ENCODE measurements around the gene FOXO1.

DNA sequence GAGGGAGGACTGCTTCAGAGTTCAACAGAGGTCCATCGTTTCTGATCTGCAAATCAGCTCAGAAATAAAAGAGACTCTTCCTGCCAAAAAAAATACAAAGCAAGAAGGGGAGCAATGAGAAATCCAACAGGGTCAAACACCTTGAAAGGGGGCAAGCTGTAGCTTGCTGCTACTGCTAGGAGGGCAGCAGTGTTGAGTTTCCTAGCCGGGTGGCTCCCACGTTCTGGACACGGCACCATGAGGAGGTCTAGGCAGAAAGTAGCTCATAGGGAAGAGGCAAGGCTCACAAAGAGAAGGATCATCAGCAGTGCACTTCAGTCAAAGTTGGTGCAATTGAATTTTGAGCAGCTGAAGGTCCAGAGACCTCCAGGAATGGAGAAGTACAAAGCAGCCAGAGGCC, 75.3 kb downstream of the FOXO1 start:
- TF ChIP-seq, protein P1, sequence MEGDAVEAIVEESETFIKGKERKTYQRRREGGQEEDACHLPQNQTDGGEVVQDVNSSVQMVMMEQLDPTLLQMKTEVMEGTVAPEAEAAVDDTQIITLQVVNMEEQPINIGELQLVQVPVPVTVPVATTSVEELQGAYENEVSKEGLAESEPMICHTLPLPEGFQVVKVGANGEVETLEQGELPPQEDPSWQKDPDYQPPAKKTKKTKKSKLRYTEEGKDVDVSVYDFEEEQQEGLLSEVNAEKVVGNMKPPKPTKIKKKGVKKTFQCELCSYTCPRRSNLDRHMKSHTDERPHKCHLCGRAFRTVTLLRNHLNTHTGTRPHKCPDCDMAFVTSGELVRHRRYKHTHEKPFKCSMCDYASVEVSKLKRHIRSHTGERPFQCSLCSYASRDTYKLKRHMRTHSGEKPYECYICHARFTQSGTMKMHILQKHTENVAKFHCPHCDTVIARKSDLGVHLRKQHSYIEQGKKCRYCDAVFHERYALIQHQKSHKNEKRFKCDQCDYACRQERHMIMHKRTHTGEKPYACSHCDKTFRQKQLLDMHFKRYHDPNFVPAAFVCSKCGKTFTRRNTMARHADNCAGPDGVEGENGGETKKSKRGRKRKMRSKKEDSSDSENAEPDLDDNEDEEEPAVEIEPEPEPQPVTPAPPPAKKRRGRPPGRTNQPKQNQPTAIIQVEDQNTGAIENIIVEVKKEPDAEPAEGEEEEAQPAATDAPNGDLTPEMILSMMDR (IDR thresholded peaks at IDR 0.05): no peak
- TF ChIP-seq POLR2A (IDR thresholded peaks at IDR 0.05) (no peak), POLR2AphosphoS5 (IDR thresholded peaks at IDR 0.05) (no peak)
